C4-2B (cell line): ENCODE measurements around the gene CD99.
"Not testable (repeated sequence)": the region's sequence is repeated elsewhere in the genome, so short reads cannot be mapped to it uniquely, and the experiment has no call there.

Experiments
- H3K27ac ChIP-seq: fragments of 450-650 bp; 2 replicates; pipeline ENCODE4 v1.5.1; 2017
- ZFX ChIP-seq: fragments of 450-650 bp; IDR thresholded peaks from 2 replicates; pipeline ENCODE4 v1.6.1; 2017
- TF ChIP-seq, protein P1 (sequence below): fragments of 450-650 bp; conservative IDR thresholded peaks from 2 replicates; pipeline ENCODE4 v1.5.1; 2017; ENCODE audit warnings: mild to moderate bottlenecking

Gene CD99

DNA sequence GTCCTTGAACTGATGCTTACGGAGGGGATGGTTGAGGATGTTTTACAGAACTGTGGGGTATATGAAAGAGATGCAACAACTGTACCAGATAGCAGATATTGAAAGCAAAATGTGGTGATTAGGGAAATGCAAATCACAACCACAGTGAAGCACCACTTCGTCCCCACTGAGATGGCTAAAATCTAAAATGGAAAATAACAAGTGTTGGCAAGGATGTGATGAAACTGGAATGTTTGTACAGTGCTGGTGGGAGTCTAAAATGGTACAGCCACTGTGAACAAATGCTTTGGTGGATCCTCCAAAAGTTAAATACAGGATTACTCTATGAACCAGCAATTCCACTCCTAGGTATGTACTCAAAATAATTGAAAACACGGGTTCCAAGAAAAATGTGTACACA is 83.7 kb downstream of the CD99 start:
- H3K27ac ChIP-seq, result no peak overlapping the region
- TF ChIP-seq, protein P1, sequence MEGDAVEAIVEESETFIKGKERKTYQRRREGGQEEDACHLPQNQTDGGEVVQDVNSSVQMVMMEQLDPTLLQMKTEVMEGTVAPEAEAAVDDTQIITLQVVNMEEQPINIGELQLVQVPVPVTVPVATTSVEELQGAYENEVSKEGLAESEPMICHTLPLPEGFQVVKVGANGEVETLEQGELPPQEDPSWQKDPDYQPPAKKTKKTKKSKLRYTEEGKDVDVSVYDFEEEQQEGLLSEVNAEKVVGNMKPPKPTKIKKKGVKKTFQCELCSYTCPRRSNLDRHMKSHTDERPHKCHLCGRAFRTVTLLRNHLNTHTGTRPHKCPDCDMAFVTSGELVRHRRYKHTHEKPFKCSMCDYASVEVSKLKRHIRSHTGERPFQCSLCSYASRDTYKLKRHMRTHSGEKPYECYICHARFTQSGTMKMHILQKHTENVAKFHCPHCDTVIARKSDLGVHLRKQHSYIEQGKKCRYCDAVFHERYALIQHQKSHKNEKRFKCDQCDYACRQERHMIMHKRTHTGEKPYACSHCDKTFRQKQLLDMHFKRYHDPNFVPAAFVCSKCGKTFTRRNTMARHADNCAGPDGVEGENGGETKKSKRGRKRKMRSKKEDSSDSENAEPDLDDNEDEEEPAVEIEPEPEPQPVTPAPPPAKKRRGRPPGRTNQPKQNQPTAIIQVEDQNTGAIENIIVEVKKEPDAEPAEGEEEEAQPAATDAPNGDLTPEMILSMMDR, result no peak

DNA sequence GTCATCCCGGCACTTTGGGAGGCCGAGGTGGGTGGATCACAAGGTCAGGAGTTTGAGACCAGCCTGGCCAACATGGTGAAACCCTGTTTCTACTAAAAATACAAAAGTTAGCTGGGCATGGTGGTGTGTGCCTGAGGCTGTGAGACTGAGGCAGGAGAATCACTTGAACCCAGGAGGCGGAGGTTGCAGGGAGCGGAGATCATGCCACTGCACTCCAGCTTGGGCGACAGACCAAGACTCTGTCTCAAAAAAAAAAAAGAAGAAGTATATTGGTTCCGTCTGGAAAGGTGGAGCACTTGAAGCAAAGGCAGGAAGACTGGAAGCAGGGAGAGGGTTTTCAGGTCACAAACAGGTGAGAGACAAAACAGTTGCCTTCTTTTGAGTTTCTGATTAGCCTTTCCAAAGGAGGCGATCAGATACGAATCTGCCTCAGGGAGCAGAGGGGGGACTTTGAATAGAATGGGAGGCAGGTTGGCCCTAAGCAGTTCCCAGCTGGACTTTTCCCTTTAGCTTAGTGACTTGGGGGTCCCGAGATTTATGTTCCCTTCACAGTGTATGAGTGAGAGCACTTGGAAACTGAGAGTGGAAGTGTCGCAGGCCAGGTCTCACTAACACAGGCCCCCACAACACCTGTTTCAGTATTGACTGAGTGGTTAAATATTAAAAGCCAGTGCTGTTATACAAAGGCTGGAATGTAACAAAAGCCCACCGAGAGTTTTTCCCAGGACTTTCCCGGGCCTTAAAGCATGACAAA is 89.6 kb downstream of the CD99 start:
- not testable (repeated sequence) for H3K27ac ChIP-seq

DNA sequence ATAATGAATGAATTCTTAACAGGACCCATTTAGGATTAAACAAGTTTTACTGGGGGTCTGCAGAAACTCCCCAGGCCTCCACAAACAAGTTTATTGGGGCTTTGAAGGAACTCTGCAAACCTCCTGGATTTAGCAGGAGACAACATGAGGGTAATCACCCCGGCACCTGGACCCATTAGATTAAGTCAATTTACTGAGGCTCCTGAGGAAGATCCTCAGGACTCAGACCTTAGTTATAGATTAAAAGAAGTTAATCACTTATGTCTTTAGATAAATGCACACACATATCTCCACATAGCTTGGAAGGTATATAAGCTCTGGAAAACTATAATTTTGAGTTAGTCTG is 90.1 kb downstream of the CD99 start:
- H3K27ac ChIP-seq, result no peak overlapping the region
- no peak for TF ChIP-seq ZFX
- TF ChIP-seq, protein P1, result no peak

DNA sequence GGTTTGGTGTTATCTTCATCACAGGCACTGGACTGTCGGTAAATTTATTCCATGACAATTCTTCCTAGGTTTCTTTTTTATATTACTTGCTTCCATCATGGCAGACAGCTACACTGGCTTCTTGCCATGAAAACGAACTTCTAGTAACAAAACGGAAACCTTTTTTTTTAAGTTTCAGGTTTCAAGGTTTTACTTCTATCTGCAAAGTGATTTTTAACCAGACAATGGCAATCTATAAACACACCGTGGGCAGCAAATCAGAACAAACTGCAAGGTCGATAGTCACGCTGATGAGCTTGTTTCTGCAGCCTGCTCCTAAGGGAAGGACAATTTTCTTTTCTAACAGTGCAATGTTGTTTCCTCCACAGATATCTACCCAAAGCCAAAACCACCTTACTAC is 90.6 kb downstream of the CD99 start:
- TF ChIP-seq, protein P1, result no peak
- no peak for TF ChIP-seq ZFX
- H3K27ac ChIP-seq, result no peak overlapping the region

DNA sequence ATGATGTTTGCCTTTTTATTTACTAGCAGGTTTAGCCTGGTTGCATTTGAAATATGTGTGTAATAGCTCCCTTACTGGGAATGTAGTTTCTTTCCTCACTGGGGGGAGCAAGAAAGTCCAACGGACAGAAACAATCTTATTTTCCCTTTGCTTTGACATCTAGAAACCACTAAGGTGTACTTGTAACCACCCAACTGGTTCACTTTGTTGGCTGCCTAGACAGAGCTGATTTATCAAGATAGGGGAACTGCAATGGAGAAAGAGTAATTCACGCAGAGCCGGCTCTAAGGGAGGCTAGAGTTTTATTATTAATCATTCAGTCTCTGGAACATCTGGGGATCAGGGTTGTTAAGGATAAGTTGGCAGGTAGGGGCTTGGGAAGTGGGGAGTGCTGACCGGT is 91.1 kb downstream of the CD99 start:
- no peak overlapping the region for H3K27ac ChIP-seq

DNA sequence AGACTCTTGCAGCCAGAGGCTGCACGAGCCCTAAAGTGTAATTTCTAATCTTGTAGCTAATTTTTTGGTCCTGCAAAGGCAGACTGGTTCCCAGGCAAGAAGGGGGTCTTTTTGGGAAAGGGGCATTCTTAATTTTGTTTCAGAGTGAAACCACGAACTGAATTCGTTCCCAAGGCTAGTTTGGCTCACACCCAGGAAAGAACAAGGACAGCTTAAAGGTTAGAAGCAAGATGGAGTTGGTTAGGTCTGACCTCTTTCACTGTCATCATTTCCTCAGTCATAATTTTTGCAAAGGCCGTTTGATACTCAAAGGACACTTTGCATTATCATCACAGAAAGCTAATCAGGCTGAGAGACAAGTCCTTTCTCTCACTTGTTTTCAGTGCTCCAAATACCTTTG is 91.7 kb downstream of the CD99 start:
- no peak for TF ChIP-seq ZFX
- no peak overlapping the region for H3K27ac ChIP-seq

More for the DNA sequence above, 91.1 kb downstream of the CD99 start:
- TF ChIP-seq, protein P1, result no peak
- no peak for TF ChIP-seq ZFX

DNA sequence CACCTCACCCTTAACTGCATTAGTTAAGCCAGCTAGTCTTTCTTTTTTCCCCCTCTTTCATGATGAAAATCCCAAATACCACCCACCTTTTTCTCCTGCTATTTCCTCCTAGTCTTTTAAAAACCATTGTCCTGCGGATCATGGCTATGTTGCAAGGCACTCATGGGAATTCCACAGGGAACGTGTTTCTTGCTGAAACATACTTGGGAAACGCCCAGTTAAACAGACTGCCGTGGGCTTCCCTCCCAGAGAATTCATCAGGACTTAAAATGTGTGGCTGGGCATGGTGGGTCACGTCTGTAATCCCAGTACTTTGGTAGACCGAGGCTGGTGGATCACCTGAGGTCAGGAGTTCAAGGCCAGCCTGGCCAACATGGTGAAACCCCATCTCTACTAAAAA is 92.9 kb downstream of the CD99 start:
- TF ChIP-seq ZFX, result no peak
- TF ChIP-seq, protein P1, result no peak
- H3K27ac ChIP-seq, result no peak overlapping the region

DNA sequence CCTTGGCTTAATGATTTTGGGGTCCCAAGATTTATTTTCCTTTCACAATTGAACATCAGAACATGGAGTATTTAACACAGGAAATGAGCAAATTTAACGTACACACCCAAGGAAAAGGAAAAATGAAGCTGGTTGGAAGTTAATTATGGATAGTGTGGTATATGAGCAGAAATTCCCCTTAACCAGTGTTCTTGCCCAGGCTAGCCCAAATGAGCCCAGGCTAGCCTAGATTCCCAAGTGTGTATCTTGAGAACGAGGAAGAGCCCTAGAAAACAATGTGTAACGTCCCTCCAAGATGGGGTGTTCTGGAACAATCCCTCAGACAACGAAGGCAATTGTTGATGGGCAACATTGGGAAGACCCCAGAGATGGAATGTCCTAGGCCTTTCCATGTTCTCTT is 94.4 kb downstream of the CD99 start:
- H3K27ac ChIP-seq, result no peak overlapping the region
- TF ChIP-seq, protein P1, result no peak
- no peak for TF ChIP-seq ZFX
